Liver (tissue), 9 donors: ENCODE data around the gene ABCC9. TPM values are rescaled to one million over a fixed set of nuclear protein-coding genes. Genes with fewer than 3 reads are reported as not detected.
"Not testable (repeated sequence)": the region's sequence is repeated elsewhere in the genome, so short reads cannot be mapped to it uniquely, and the experiment has no call there.

Source experiments
- DNase-seq: peaks from one replicate; pipeline ENCODE4 v3.0.0-alpha.2; 2017; ENCODE audit warnings: low spot score
- H3K27ac ChIP-seq, 2 donors: one replicate each; pipeline ENCODE4 v1.7.0; 2013; ENCODE audit warnings: inconsistent platforms in 2 of 2, low read length in 2 of 2, control low read depth in 1 of 2, low read depth in 1 of 2, mild to moderate bottlenecking in 1 of 2
- H3K27me3 ChIP-seq, 4 donors: one replicate each; pipeline versions ENCODE4 v1.6.1 to v1.7.0; 2013; ENCODE audit warnings: low read length in 3 of 4, inconsistent platforms in 1 of 4, mild to moderate bottlenecking in 1 of 4, moderate library complexity in 1 of 4; ENCODE audit not compliant: control insufficient read depth in 4 of 4, insufficient read depth in 4 of 4
- H3K36me3 ChIP-seq, 4 donors: one replicate each; pipeline versions ENCODE4 v1.6.1 to v1.7.0; 2013; ENCODE audit warnings: low read length in 3 of 4, mild to moderate bottlenecking in 3 of 4, low read depth in 1 of 4, moderate library complexity in 1 of 4; ENCODE audit not compliant: control insufficient read depth in 4 of 4, insufficient read depth in 3 of 4
- H3K4me1 ChIP-seq, 4 donors: one replicate each; pipeline versions ENCODE4 v1.6.1 to v1.7.0; 2013; ENCODE audit warnings: low read length in 3 of 4, mild to moderate bottlenecking in 3 of 4, moderate library complexity in 1 of 4; ENCODE audit not compliant: control insufficient read depth in 4 of 4, insufficient read depth in 4 of 4
- H3K4me3 ChIP-seq, 3 donors: one replicate each; pipeline versions ENCODE4 v1.6.1 to v1.7.0; 2013; ENCODE audit warnings: low read length in 3 of 3, control low read depth in 1 of 3, low read depth in 1 of 3, mild to moderate bottlenecking in 1 of 3
- H3K9ac ChIP-seq, 2 donors: one replicate each; pipeline ENCODE4 v1.7.0; 2013; ENCODE audit warnings: low read length in 2 of 2, mild to moderate bottlenecking in 2 of 2, moderate library complexity in 2 of 2, control low read depth in 1 of 2, low read depth in 1 of 2
- H3K9me3 ChIP-seq, 4 donors: one replicate each; pipeline versions ENCODE4 v1.6.1 to v1.7.0; 2013; ENCODE audit warnings: low read length in 3 of 4; ENCODE audit not compliant: control insufficient read depth in 4 of 4
- ATF3 ChIP-seq: IDR thresholded peaks from 2 replicates; pipeline ENCODE4 v1.6.1; 2016; ENCODE audit warnings: antibody characterized with exemption
- CTCF ChIP-seq: fragments of 150-350 bp; IDR thresholded peaks from 2 replicates; pipeline ENCODE4 v1.5.1; 2017; ENCODE audit warnings: improper control_type of control experiment, low read depth, low read length; ENCODE audit not compliant: missing input control
- EGR1 ChIP-seq, 2 donors: IDR thresholded peaks; 2 replicates each; pipeline ENCODE4 v1.6.1; 2016 to 2018; ENCODE audit warnings: antibody characterized with exemption in 2 of 2, low read depth in 2 of 2
- HNF4A ChIP-seq, 2 donors: conservative IDR thresholded peaks; 2 replicates each; pipeline ENCODE4 v1.6.1; 2016; ENCODE audit warnings: antibody characterized with exemption in 2 of 2, mild to moderate bottlenecking in 2 of 2
- HNF4G ChIP-seq: IDR thresholded peaks from 2 replicates; pipeline ENCODE4 v1.6.1; 2016; ENCODE audit warnings: antibody characterized with exemption
- JUND ChIP-seq, 2 donors: IDR thresholded peaks; 2 replicates each; pipeline ENCODE4 v1.6.1; 2016; ENCODE audit warnings: antibody characterized with exemption in 2 of 2
- NR2F2 ChIP-seq: IDR thresholded peaks from 2 replicates; pipeline ENCODE4 v1.6.1; 2016; ENCODE audit warnings: antibody characterized with exemption
- RAD21 ChIP-seq, 2 donors: IDR thresholded peaks; 2 replicates each; pipeline ENCODE4 v1.6.1; 2016; ENCODE audit warnings: antibody characterized with exemption in 2 of 2, mild to moderate bottlenecking in 2 of 2
- RXRA ChIP-seq, 2 donors: IDR thresholded peaks; 2 replicates each; pipeline ENCODE4 v1.6.1; 2017 to 2018; ENCODE audit warnings: antibody characterized with exemption in 2 of 2, mild to moderate bottlenecking in 1 of 2
- SP1 ChIP-seq: IDR thresholded peaks from 2 replicates; pipeline ENCODE4 v1.6.1; 2018; ENCODE audit warnings: antibody characterized with exemption, mild to moderate bottlenecking
- TAF1 ChIP-seq: conservative IDR thresholded peaks from 2 replicates; pipeline ENCODE4 v1.6.1; 2016; ENCODE audit warnings: antibody characterized with exemption, mild to moderate bottlenecking
- ZBTB33 ChIP-seq: IDR thresholded peaks from 2 replicates; pipeline ENCODE4 v1.6.1; 2016; ENCODE audit warnings: antibody characterized with exemption
- WGBS: extraction: QIAGEN DNeasy Blood & Tissue Kit; methylation state at CpG from one replicate; pipeline ENCODE4 v1.1.7; 2013; 5-methylcytosine and 5-hydroxymethylcytosine counted together
- polyA plus RNA-seq, 2 donors: library from polyadenylated mRNA; stranded (reverse) in 1 of 2; unstranded in 1 of 2; fragments of 200-250 nt in 1 of 2; fragments of >200 nt in 1 of 2; fragmentation: Nextera tagmentation in 1 of 2; extraction: Ambion mirVana in 1 of 2; gene quantifications; one replicate each; pipeline versions ENCODE4 v1.2.1 to v1.2.3, GENCODE V29; 2013 to 2015
- total RNA-seq, 2 donors: library from RNA; depleted of rRNA; stranded (reverse); fragments of >200 nt; gene quantifications; one replicate each; pipeline ENCODE4 v1.2.3, GENCODE V29; 2014
- donor health status: healthy.
- donor health status: healthy.
- donor health status: healthy.
- donor health status: healthy.
- donor health status: healthy.

Gene ABCC9
- total and polyA plus RNA-seq, 4 donors, result 2.7 to 55.6 (median 10.7) TPM

- WGBS, result 97% methylated on average over 10 of the region's 10 CpGs
- Histone ChIP-seq H3K4me3 (no peak overlapping the region), H3K9me3 (no peaks in the 10 kb centered on the region), H3K27me3 (no peaks in the 10 kb centered on the region), H3K36me3 (peaks cover 0 to 3% (median 0%) of the 10 kb centered on the region in 4 donors), H3K4me1 (no peaks in the 10 kb centered on the region), H3K9ac (no peak overlapping the region), H3K27ac (no peak overlapping the region)
- DNase-seq, result no peak
- TF ChIP-seq RXRA (IDR thresholded peaks at IDR 0.05), result no peak
- no peak for TF ChIP-seq RAD21 (IDR thresholded peaks at IDR 0.05)
- no peak for TF ChIP-seq CTCF
- no peak for TF ChIP-seq NR2F2
- no peak for TF ChIP-seq SP1
- TF ChIP-seq ZBTB33, result no peak
- TF ChIP-seq JUND (IDR thresholded peaks at IDR 0.05), result no peak
- no peak for TF ChIP-seq TAF1
- TF ChIP-seq HNF4G, result no peak
- TF ChIP-seq ATF3, result no peak
- TF ChIP-seq EGR1 (IDR thresholded peaks at IDR 0.05; ENCODE audit: low read depth in 2 of 2), result no peak
- no peak for TF ChIP-seq HNF4A (conservative IDR thresholded peaks at IDR 0.05)
Measured at GRCh38 chr12:21795648-21796328, 145.4 kb downstream of the ABCC9 start.

- H3K4me1 ChIP-seq, H3K4me3 ChIP-seq, H3K36me3 ChIP-seq, H3K9me3 ChIP-seq, H3K27me3 ChIP-seq, DNase-seq, H3K27ac ChIP-seq, H3K9ac ChIP-seq: not testable (repeated sequence)
- WGBS, result 87% methylated on average over 8 of the region's 8 CpGs
Measured at GRCh38 chr12:21794807-21795595, 146.2 kb downstream of the ABCC9 start.

GRCh38 chr12:21789687-21790086 is 151.5 kb downstream of the ABCC9 start:
- not testable (repeated sequence) for H3K27me3 ChIP-seq, H3K36me3 ChIP-seq, H3K4me1 ChIP-seq, H3K9ac ChIP-seq, DNase-seq, H3K4me3 ChIP-seq, H3K27ac ChIP-seq, H3K9me3 ChIP-seq
- 90% methylated on average over 4 of the region's 4 CpGs for WGBS
